Activated naive CD8-positive, alpha-beta T cell treated with anti-CD3 and anti-CD28 coated beads for 36 hours (primary cell): Measurements from ENCODE around the gene ZNF784. TPM values are rescaled to one million over a fixed set of nuclear protein-coding genes. Genes with fewer than 3 reads are reported as not detected.

Experiments
- total RNA-seq, 2 experiments: library from RNA; stranded (reverse); gene quantifications; one replicate each; pipeline ENCODE4 v1.2.3, GENCODE V29; 2021

Gene ZNF784
- total RNA-seq, 2 experiments from 2014 or later = 3.7 to 3.9 TPM

Other genes starting within 250 kb of the ZNF784 start
- gene TMEM190, start 247.7 kb downstream of the ZNF784 start, total RNA-seq = not detected
- gene TMEM238, start 240.3 kb downstream of the ZNF784 start, total RNA-seq = 10 to 100 TPM; 10.1 to 10.8 TPM
- gene RPL28, start 238.6 kb downstream of the ZNF784 start, total RNA-seq = 1,000 to 10,000 TPM; 2,585 to 2,613 TPM
- gene UBE2S, start 216.8 kb downstream of the ZNF784 start, total RNA-seq = 100 to 1,000 TPM; 323 to 325 TPM
- gene SHISA7, start 181.3 kb downstream of the ZNF784 start, total RNA-seq = not detected
- 10 to 100 TPM; 35.7 to 37.5 TPM for gene ISOC2, start 162.9 kb downstream of the ZNF784 start, total RNA-seq
- gene C19orf85, start 159.8 kb downstream of the ZNF784 start, total RNA-seq = not detected
- 10 to 100 TPM in 1 of 2 experiments, 1 to 10 TPM in 1; 8.8 to 10.3 TPM for gene ZNF628, start 147.9 kb downstream of the ZNF784 start, total RNA-seq
- 10 to 100 TPM; 24.8 to 24.9 TPM for gene NAT14, start 139.4 kb downstream of the ZNF784 start, total RNA-seq
- gene SSC5D, start 136.1 kb downstream of the ZNF784 start, total RNA-seq = 1 to 10 TPM in 1 of 2 experiments, under 1 TPM in 1; 0.46 to 1.4 TPM
- not detected for gene SBK2, start 87.4 kb downstream of the ZNF784 start, total RNA-seq
- gene SBK3, start 79.0 kb downstream of the ZNF784 start, total RNA-seq = not detected
- 1 to 10 TPM; 5.5 to 6.1 TPM for gene ZNF579, start 43.7 kb downstream of the ZNF784 start, total RNA-seq
- gene FIZ1, start 25.0 kb downstream of the ZNF784 start, total RNA-seq = 10 to 100 TPM; 19.8 to 20.7 TPM
- gene ZNF524, start 24.3 kb downstream of the ZNF784 start, total RNA-seq = 10 to 100 TPM; 10.8 to 11.5 TPM
- 10 to 100 TPM; 10.5 to 10.7 TPM for gene ZNF865, start 18.9 kb downstream of the ZNF784 start, total RNA-seq
- 10 to 100 TPM; 29.6 to 30.6 TPM for gene ZNF580, start 16.4 kb upstream of the ZNF784 start, total RNA-seq
- gene ZNF581, start 19.1 kb upstream of the ZNF784 start, total RNA-seq = 10 to 100 TPM; 39.9 to 42.3 TPM
- 10 to 100 TPM; 10.9 to 12.0 TPM for gene CCDC106, start 23.6 kb upstream of the ZNF784 start, total RNA-seq
- 100 to 1,000 TPM; 341 to 345 TPM for gene U2AF2, start 30.5 kb upstream of the ZNF784 start, total RNA-seq
- 10 to 100 TPM; 37.1 to 39.5 TPM for gene EPN1, start 50.7 kb upstream of the ZNF784 start, total RNA-seq
- gene NLRP9, start 113.8 kb upstream of the ZNF784 start, total RNA-seq = not detected
- gene RFPL4A, start 134.5 kb upstream of the ZNF784 start, total RNA-seq = not detected
- gene RFPL4AL1, start 144.6 kb upstream of the ZNF784 start, total RNA-seq = not detected
- under 1 TPM; 0.19 to 0.24 TPM for gene NLRP11, start 207.4 kb upstream of the ZNF784 start, total RNA-seq
- gene NLRP4, start 212.0 kb upstream of the ZNF784 start, total RNA-seq = not detected